Measurements from ENCODE around the gene TNNI3K.

Gene TNNI3K

DNA sequence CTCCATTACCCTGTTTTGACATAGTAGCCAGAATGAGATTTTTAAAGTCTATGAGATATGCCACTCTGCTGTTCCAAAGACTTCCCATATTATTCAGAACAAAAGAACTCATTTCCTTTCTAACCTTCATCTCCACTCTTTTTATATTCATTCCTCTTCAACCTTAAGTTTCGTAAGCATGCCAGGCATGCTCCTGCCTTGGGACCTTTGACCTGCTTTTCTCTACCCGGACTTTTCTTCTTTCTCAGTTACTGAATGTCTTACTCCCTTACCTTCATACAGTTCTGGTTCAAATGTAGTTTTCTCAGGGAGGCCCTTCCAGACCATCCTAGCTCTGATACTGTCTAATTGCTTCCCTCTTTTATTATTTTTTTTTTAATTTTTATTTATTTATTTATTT lies 81.1 kb downstream of the TNNI3K start:
- no peak for DNase-seq

DNA sequence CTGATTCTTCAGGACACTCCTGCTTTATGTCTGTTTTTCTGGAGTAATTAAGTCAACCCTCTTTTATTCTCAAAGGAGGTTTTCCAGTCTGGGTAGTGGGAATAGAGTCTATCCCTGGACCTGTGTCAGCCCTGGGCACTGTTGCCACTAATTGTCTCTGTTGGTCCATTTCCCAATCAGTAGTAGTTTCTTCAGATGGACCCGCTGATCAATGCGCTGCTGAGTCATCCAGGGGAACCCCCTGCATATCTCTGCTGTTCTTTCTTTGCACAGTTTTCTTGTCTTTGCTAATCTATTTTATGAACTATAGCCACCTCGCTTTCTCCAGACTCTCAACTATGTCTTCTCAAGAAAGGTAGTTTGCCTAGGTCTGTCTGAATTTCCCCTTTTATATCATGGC lies 82.5 kb downstream of the TNNI3K start:
- no peak for DNase-seq

DNA sequence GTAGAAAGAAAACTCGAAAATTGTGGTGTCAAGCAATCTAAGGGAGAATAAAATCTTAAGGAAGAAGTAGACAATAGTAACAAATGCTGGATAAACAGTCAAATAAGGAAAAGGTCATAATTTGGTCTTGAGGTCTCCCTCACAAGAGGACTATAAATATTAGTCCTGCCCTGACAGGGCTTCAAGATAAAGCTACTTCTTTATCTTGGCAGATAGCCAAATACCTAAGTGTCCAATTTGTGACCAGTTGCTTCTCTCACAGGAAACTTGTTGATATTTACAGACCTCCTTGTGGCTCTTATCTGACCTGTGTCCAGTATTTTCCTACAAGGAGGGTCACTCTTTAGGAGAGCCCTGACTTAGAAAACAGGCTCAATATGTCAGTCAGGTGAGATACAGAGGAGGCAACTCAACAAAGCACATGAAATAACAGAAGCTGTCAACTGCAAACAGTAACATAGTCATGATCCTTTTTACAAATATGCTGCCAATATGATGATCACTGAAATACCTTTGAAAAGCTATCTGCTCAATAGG lies 88.8 kb downstream of the TNNI3K start:
- DNase-seq: peak; percentile 48

DNA sequence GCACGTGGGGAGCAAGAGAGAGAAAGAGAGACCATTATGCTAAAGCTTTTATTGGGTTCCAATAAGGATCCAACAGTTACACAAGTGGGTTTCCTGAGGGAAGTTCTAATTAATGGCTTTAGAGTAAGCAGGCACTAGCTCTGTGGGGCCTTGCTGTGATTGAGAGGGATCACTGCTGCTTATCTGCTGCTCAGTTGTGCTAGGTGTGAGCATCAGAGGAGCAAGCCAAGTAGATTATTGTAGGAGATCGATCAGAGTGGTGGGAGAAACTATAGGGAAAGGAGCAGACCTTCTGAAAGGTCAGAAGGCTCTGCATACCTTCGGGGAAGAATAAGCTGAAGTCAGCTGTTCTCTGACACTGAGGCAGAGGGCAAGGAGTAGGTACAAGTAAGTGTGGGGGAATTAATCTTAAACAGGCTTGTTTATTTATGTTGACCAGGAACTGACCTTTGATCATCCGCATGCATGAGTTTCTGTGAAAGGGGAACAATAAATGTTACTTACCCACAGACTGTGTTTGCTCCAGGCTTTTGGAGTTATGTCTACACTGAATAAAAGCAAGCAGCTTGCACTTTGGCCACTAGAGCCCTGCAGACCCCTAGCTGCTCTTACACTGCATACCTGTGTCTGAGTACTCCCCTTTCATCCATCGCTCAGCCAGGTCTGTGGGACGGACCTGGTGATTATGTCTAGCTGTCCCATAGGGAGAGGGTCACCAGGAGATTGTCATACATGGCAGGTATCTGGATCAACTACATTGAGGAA lies 89.7 kb downstream of the TNNI3K start:
- peak; percentile 33 for DNase-seq

DNA sequence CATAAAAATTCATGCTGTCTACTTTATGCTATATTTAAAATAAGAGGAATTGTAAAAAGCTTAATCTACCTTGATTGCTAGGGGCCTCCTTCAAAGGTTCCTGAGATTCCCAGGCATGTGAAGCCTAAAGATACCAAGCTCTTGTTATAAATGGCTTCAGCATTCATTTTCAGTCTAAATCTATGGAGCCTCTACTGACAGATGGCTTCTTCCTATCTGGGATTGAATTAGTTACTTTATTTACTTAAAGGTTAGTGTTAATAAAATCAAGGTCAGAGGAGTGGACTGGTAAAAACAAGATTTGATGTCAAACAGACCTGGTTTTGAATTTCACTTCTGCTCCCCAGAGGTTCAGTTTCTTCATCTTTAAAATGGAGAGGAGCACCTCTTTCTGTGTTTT lies 93.7 kb downstream of the TNNI3K start:
- DNase-seq: peak; percentile 19

DNA sequence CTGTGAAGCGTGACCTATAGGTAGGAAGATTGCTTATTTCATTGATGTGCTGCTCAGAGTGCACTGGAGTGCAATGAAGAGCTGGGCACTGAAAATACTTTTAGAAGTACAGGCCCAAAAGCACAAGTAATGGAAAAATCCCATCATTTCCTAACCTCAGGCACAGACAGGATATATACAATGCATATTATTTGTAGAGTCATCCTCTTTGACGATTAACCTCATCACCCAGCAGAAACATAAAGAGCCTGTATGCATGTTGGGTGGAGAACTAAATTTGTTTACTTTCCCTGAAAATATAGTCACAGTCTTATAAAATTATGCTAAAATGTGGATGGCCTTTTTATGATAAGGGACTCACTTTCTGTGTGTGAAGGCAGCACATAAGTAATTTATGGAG lies 98.1 kb downstream of the TNNI3K start:
- DNase-seq: no peak

DNA sequence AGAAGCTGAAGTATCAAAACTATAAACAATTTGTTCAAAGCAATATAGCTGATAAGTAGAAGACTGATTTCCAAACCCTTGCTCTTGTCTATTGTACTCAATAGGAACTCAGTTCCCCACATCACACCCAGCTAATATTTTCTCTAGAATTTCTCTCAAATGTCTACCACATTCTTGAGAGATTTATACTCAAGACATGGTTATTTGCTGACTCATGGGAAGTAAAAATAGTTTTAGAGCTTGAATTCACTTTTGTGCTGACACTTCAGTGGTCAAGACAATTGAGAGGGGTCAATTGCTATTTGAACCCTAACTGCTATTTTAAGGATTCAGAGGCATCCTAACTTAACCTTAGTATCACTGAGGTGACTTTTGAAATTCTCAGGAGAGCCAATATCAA lies 99.0 kb downstream of the TNNI3K start:
- DNase-seq: no peak

DNA sequence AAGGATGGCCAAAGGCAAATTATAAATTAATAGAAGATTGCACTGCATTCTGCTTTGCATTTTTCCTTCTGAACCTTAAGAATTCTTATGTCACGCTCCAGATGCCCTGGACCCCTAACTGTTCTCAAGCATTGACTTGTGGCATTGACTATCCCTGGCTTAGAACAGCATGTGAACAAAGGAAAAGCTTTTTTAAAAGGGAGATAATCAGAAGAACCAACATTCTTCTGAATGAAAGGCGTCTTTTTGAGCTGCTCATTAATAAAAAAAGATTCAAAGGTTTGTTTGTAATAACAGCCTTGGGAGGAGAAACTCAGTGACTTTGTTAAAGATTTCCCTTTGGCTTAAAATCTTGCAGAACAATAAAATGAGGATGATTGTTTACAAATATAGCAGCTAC lies 105.5 kb downstream of the TNNI3K start:
- no peak for DNase-seq

DNA sequence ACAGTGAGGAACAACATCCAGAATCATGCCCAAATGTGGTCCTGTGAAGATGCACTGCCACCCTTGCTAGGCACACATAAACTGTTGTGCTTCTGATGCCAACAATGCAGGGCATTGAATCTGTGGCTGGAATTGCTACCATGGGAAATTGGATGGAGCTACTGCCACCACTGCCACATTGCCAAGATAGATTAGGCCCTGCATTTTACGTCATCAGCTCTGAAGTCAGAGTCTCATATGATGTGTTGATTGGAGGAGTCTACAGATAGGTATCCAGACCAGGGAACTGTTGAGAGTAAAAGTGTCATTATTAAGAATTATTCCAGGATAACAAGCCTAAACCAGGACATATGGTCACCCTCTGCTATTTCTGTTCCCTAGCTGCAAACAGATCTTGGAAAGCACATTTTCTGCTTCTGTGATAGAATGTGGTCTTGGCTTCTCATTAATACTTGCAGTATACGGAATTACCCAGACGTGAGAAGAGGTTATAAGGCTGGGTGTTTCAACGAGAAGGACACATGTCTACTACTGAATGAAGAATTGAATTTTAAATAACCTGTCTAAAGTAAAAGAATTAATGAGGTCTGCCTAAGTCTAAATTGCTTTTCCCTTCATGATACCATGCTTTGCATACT lies 106.6 kb downstream of the TNNI3K start:
- no peak for DNase-seq

DNA sequence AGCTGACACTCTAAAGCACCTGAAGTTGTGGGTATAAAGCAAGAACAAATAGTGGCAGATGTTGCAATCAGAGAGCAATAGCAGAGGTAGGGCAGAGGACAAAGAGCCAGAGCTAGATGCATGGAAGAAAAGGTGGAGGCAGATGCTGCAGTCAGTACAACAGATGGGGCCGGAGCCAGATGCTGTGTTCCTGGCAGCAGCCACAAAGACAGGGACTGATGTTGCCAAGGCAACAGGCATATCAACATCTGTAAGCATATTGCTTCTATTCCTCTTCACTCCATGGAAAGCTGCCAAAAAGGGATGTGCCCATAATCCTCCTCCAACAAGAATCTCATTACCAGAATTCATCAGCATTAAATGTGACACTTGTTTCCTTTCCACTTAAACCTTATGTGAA lies 108.0 kb downstream of the TNNI3K start:
- DNase-seq: peak; percentile 99

DNA sequence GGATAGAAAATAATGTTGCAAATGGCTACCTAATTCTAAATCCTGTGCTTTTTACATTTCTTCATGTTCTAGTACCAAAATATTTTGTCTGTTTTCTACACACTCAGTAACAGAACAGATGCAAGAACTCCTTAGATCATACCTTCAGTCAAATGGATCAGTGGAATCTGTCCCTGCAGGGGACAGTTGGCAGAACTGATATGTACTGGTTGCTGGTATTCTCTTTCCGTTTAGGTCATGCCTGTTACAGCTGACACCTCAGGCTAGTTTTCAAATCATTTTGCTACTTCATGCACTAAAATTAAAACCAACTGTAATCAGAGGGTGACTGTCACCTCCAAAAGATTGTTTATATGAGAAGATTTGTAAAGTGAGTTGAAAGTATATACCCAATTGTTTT lies 109.2 kb downstream of the TNNI3K start:
- DNase-seq: peak; percentile 19

DNA sequence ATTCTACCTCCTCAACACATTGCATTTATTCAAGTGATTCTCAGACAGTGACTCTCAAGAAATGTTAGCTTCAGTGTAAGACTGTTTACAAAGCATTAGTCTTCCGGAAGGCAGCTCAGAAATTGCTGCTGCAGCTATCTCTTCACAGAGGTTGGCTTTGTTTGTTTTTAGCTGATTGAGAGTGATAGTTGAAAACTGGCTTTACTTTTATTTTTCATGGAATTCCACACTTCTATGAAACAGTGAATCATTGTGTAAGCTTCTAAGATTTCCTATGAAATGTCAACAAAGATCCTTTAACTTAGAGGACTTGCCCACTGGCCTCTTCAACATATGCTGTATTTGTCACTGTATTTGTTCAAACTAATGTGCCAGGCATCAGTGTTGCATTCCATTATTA lies 121.3 kb downstream of the TNNI3K start:
- DNase-seq: peak; percentile 83

DNA sequence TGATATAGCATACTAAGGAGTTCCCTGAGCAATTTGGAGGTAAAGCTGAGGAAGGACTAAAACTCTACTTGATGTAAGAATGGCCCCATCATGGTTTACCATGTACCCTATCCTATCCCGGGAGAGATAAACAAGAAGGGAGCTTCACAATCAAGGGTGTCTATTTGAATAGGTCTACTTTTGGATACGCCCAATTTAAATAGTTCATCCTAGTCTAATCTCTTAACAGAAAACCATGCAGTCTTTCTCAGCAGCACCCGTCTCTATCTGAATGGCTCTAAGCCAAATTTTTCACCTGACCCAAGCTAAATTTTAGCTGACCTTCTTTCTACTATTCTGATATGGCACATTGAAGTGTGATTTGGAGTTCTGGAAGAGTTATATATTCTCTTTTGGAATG lies 122.0 kb downstream of the TNNI3K start:
- DNase-seq: peak; percentile 58

DNA sequence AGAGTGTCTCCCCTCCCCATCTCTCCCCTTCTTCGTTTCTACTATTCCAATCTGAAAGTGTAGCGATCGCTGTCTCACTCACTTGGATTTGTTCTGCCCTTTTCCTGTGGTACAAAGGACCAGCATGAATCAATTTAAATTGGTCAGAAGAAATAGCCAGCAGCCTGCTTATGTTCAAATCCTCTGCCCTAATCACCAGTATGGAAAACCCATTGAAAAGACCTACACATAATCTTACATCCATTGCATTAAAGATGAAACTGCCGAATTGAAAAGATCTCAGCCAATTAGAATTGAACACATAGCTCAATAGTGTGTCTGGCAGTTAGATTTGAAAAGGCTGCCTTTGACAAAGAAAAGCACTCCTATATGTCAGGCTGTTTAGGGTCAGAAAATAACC lies 122.6 kb downstream of the TNNI3K start:
- no peak for DNase-seq

DNA sequence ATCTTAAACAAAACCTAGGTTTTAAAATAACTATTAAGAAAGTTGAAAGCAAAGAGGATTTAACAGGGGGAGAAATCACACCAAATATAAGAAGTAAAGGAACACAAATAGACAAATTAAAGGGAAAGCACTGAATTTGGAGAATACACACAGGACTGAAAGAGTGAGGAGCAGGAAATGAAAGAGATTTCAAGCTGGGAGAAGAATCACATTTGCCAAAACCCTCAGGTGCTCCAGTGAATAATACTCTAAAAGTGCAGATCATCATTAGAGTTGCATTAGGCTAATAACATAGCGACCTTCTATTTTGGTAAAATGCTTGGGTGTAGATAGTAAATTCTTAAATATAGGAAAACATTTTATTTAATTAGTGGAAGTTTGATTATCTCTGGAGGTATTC lies 127.5 kb downstream of the TNNI3K start:
- no peak for DNase-seq

DNA sequence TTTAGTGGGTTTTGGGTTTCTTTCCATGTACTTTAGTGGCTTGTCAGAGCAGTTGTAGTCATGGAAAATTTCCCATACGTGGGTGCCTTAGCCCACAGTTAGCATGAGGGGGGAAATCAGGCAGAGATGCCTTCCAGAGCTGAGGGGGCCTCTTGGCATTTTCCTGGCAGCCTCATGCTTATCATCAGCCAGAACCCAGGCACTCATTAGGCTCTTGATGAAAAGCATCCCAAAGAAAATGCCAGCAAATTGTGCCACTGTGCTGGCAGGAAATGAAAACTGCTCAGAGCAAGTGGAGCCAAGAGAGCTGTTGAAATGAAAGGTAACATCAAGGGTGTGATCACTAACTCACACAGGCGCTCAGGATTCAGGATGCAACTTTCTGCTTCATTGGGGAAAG lies 128.0 kb downstream of the TNNI3K start:
- no peak for DNase-seq

DNA sequence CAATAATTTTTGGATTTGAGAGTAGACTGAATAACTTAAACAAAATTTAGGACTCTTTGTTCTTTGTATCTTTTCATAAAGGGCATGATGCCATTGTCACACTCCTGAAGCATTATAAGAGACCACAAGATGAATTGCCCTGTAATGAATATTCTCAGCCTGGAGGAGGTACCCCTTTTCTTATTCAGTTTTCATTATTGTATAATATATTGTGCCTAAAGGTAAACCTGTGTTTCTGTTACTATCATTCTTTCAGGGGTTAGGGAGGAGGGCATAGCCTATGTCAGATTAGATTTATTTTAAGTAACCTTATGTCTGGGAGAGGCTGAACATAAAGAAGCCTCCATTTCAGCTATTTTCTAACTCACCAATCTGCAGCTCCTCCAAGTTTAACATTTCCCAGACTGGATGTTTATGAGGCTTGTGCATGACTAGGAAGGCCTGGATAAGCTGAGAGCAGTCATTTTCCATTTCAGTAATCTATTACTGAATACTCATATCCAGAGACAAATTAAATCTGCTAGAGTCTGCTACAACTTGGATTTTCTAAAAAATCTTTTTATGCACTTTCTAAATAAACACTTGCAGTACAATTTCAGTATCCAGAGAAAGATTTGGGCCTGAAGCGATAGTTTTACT lies 132.1 kb downstream of the TNNI3K start:
- no peak for DNase-seq

DNA sequence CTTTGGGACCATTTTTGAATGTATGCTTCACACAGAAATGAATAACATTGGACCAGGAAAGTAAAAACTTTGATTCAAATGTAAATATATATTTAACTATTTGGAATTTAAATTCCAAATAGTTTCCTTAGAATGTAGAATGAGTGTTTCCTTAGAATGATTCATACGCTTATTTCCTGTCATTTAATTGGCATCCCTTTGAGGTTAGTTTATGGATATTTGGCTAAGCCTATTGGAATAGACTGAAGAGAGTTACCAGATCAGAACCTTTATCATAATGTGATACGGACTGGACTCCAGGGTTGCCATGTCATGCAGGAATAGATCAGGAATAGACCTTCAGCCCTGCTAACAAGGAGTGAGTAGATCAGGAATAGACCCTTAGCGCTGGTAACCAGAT lies 133.1 kb downstream of the TNNI3K start:
- no peak for DNase-seq

DNA sequence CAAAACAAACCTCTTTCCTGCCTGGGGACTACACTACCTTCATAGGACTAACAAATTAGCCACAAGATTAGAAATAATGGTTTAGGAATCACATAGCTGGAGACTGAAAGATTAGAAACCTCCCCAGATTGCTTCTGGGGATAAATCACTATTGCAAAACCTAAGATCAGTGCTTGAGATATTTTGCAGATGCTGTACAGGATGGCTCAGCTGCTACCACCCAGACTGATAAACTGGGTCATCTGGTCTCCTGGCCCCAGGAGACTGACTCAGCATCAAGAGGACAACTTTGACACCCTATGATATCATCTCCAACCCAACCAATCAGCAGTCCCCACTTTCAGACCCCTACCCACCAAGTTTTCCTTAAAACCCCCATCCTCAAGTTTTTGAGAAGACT lies 140.2 kb downstream of the TNNI3K start:
- DNase-seq: no peak

DNA sequence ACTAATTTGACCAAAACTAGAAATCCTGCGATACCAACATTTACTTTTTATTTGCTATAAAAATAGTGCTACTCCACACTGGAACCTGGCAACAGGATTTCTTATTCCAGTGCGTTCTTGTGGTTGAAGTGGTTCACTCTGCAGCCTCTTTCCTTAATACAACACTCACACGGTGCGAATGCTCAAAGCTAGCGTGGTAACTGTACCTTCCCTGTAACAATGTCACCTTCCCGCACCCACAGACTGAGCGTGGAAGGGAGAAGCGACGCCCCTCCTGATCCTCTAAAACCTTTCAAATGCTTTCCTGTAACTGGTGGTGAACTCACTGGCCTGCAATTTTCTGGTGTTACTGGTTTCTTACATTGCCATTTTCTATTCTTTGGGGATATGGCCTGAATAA lies 145.1 kb downstream of the TNNI3K start:
- no peak for DNase-seq

DNA sequence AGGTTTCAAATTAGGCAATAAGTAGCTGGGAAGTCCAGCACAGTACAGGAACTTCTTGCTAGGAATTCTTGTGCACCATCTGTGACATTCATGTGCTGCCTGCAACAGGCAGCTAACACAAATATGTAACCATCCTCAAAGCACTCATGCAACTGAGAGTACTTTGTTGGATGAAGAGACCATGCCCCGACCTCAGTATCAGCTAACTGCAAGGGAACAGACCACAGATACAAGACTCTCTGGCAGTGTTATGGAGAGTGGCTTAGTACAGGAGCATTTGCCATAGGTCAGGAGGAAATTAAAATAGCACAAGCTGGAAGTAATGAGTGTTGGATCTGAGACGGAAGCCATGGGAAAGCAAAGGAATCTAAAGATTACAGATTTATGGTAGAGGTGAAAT lies 153.7 kb downstream of the TNNI3K start:
- DNase-seq: no peak

DNA sequence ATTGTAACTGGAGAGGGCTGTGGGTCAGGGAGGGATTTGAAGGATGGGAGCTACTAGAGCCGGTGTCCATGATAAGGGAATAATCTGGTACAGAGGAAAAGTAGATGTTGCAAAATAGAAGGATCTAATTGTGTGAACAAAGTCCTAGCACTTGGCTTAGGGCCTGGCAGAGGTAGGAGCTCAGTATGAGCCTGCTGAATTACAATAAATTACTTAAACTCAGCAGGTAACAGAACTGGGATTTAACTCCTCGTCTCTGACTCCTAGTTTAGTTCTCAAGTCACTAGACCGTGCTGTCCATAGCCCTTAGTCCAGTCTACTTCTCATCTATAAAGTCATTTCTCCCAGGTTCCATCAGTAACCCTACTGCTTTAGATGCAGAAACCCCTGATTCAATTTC lies 157.0 kb downstream of the TNNI3K start:
- no peak for DNase-seq

DNA sequence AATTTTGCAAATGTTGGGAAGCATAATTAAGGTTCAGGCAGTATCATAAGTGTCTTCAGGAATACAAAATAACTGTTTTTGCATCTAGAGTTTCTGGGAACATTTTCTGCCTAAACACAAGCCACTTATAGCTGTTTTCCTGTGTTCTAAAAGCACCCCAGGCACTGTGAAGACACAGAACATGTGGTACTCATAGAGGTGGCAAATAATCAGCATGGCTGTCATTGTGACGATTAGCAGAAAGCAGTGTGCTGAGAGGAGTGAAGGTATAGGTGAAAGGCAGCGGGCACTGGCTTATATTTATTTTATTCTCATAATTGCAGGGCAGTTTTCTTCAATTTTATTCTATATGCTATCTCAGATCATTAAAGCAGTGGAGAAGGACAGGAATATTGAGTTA lies 157.7 kb downstream of the TNNI3K start:
- DNase-seq: no peak

DNA sequence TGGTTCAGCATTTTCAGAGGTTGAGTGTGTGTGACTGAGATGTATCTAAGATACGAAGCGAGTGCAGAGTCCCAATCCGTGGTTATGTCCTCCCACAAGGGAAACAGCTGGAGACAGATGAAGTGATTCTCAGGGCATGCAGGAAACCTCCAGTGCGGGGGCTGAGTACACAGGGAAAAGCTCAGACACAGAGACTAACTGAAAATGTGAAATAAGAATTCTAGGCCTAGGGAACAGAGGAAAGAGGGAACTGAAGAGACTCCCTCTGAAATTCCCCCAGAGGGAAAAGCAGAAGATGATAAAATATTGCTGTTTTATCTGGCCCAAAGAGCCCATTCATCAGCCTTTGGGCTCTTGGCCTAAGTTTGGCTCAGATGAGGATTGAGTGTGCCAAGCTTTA lies 160.4 kb downstream of the TNNI3K start:
- no peak for DNase-seq
